ENCODE data around the gene FSTL5.

FSTL5 gene

DNA sequence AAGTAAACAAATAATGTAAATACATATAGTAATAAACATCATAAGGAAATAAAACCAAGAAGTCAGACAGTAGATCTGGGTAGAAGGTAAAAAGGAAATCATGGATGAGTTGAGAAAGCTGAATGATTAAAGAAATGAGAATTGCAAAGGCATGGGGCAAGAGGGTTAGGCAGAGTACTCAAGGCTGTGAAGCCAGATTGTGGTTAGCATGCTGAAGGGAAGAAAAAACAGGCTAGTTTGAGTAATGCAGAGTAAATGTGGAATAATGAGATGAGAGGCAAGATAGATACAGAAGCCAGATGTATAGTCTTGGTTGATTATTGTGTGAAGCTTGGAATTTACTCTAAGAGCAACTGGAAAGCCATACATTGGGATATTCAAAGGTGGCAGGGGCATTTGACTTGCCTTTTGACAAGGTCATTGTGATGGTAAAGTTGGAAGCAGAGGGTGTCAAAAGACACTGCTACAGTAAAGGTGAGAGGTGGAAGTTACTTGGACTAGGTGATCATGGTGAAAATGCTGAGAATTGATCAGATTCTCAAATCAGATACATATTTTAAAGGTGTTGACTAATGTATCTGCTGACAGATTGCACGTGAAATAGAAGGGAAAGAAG lies 307.0 kb downstream of the FSTL5 start:
- no peaks in the 10 kb centered on the region for H3K9me3 ChIP-seq (ENCODE audit: control insufficient read depth, insufficient read depth, low read length)
- H3K9me2 ChIP-seq (replicated peaks; ENCODE audit: control insufficient read depth, low read length): no peaks in the 10 kb centered on the region
- no peaks in the 10 kb centered on the region for H3K4me1 ChIP-seq (ENCODE audit: control insufficient read depth, low read length)
- no peaks in the 10 kb centered on the region for H3K36me3 ChIP-seq (ENCODE audit: control insufficient read depth, low read length)
- H3K4me2 ChIP-seq (ENCODE audit: low read length): no peak overlapping the region
- H3F3A ChIP-seq (ENCODE audit: control insufficient read depth, insufficient read depth): no peaks in the 10 kb centered on the region
- TF ChIP-seq EZH2phosphoT487 (IDR thresholded peaks at IDR 0.05; ENCODE audit: borderline replicate concordance, low read length) (no peak), CTCF (IDR thresholded peaks at IDR 0.05; ENCODE audit: low read depth, low read length, poor library complexity, severe bottlenecking) (no peak)
- H3K27ac ChIP-seq (ENCODE audit: low read depth, low read length): no peak overlapping the region
- H3K79me2 ChIP-seq (ENCODE audit: control insufficient read depth, low read length): no peaks in the 10 kb centered on the region
- H4K20me1 ChIP-seq (ENCODE audit: control insufficient read depth, insufficient read depth, low read depth, low read length): no peaks in the 10 kb centered on the region
- no peak overlapping the region for H3K4me3 ChIP-seq (ENCODE audit: low read length)
- H3K27me3 ChIP-seq (ENCODE audit: control insufficient read depth, low read length): no peaks in the 10 kb centered on the region

DNA sequence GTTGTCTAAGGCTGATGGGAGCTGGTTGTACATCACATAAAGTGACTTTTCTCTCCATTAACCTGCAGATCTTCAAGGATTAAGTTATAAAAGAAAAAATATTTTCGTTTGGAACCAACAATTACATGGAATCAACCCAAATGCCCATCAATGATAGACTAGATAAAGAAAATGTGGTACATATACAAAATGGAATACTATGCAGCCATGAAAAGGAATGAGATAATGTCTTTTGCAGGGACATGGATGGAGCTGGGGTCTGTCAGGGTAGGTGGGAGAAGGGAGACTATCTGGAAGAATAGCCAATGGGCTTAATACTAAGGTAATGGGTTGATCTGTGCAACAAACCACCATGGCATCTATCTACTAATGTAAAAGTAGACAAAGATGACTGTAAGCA lies 313.2 kb downstream of the FSTL5 start:
- Histone ChIP-seq H3K9me3 (ENCODE audit: control insufficient read depth, insufficient read depth, low read length) (no peaks in the 10 kb centered on the region), H3K4me2 (ENCODE audit: low read length) (no peak overlapping the region), H3K27ac (ENCODE audit: low read depth, low read length) (no peak overlapping the region), H3K4me1 (ENCODE audit: control insufficient read depth, low read length) (no peaks in the 10 kb centered on the region), H4K20me1 (ENCODE audit: control insufficient read depth, insufficient read depth, low read depth, low read length) (no peaks in the 10 kb centered on the region), H3K79me2 (ENCODE audit: control insufficient read depth, low read length) (no peaks in the 10 kb centered on the region), H3K9me2 (replicated peaks; ENCODE audit: control insufficient read depth, low read length) (no peaks in the 10 kb centered on the region), H3F3A (ENCODE audit: control insufficient read depth, insufficient read depth) (no peaks in the 10 kb centered on the region), H3K27me3 (ENCODE audit: control insufficient read depth, low read length) (no peaks in the 10 kb centered on the region), H3K4me3 (ENCODE audit: low read length) (no peak overlapping the region), H3K36me3 (ENCODE audit: control insufficient read depth, low read length) (no peaks in the 10 kb centered on the region)
- TF ChIP-seq EZH2phosphoT487 (IDR thresholded peaks at IDR 0.05; ENCODE audit: borderline replicate concordance, low read length) (no peak), CTCF (IDR thresholded peaks at IDR 0.05; ENCODE audit: low read depth, low read length, poor library complexity, severe bottlenecking) (no peak)

- Histone ChIP-seq H3K4me3 (ENCODE audit: low read length) (no peak overlapping the region), H3K4me2 (ENCODE audit: low read length) (no peak overlapping the region), H3K9me3 (ENCODE audit: control insufficient read depth, insufficient read depth, low read length) (no peaks in the 10 kb centered on the region), H3F3A (ENCODE audit: control insufficient read depth, insufficient read depth) (no peaks in the 10 kb centered on the region), H3K36me3 (ENCODE audit: control insufficient read depth, low read length) (no peaks in the 10 kb centered on the region), H3K27ac (ENCODE audit: low read depth, low read length) (no peak overlapping the region), H4K20me1 (ENCODE audit: control insufficient read depth, insufficient read depth, low read depth, low read length) (no peaks in the 10 kb centered on the region), H3K9me2 (replicated peaks; ENCODE audit: control insufficient read depth, low read length) (no peaks in the 10 kb centered on the region), H3K79me2 (ENCODE audit: control insufficient read depth, low read length) (no peaks in the 10 kb centered on the region), H3K4me1 (ENCODE audit: control insufficient read depth, low read length) (no peaks in the 10 kb centered on the region), H3K27me3 (ENCODE audit: control insufficient read depth, low read length) (no peaks in the 10 kb centered on the region)
- TF ChIP-seq CTCF (IDR thresholded peaks at IDR 0.05; ENCODE audit: low read depth, low read length, poor library complexity, severe bottlenecking) (no peak), EZH2phosphoT487 (IDR thresholded peaks at IDR 0.05; ENCODE audit: borderline replicate concordance, low read length) (no peak)
Observed at GRCh38 chr4:161841759-161842158, 322.0 kb downstream of the FSTL5 start.

All from DOHH2 (cell line).